DMS153 treated with DMSO at 0.1 percent for 48 hours (cell line): ENCODE results near the gene METTL15.
"Not testable (repeated sequence)": the region's sequence is repeated elsewhere in the genome, so short reads cannot be mapped to it uniquely, and the experiment has no call there.

Experiments used
- DNase-seq: peaks from one replicate; lab custom pipeline; 2025; ENCODE audit not compliant: unreplicated experiment; lab: John Stamatoyannopoulos, UW

METTL15 gene

GRCh38 chr11:28289444-28289843 lies 181.3 kb downstream of the METTL15 start:
- DNase-seq = no peak

DNA sequence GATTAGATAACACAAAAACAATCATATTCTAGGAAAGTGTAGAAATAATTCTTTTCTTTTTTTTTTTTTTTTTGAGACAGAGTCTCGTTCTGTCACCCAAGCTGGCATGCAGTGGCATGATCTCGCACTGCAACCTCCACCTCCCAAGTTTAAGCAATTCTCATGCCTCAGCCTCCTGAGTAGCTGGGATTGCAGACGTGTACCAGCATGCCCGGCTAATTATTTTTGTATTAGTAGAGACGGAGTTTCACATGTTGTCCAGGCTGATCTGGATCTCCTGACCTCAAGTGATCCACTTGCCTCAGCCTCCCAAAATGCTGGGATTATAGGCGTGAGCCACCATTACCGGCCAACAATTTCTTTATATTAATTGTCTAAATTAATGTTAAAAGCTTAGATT lies 182.8 kb downstream of the METTL15 start:
- DNase-seq = not testable (repeated sequence)

DNA sequence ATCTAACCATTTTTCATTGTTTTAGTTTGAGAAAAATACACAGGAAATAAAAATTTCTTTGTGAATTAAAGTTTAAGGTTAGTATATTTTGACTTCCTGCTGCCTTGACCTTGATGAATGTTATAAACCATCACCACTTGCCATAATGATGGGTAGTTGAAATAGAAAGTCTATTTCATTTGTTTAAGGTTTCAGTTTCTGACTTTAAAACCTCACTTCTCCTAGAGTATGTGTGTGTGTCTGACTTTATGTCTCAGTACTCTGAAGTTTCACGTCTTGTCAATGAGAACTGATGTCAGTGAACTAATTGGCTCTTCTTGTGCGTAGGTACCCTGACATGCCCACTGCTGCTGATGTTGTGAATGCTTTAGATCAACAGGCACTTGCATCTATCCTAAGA lies 188.2 kb downstream of the METTL15 start:
- DNase-seq = no peak

DNA sequence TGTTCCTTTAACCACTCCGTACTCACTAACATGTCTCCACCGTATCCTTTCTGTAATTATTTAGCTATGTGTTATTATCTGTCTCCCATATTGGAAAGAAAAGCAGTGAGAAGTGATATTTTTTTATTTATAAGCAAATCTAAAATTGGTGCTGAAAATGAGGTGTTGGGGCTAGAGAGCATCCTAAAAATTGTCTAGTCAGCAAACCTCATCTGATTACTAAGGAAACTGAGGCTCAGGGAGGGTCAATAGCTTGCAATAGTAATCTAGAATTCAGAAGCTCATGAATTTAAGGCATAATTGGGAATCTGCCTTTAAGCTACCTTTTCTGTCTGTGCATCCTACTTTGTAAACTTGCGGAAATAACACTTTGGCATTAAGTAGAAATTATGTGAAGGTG lies 190.0 kb downstream of the METTL15 start:
- DNase-seq = no peak

DNA sequence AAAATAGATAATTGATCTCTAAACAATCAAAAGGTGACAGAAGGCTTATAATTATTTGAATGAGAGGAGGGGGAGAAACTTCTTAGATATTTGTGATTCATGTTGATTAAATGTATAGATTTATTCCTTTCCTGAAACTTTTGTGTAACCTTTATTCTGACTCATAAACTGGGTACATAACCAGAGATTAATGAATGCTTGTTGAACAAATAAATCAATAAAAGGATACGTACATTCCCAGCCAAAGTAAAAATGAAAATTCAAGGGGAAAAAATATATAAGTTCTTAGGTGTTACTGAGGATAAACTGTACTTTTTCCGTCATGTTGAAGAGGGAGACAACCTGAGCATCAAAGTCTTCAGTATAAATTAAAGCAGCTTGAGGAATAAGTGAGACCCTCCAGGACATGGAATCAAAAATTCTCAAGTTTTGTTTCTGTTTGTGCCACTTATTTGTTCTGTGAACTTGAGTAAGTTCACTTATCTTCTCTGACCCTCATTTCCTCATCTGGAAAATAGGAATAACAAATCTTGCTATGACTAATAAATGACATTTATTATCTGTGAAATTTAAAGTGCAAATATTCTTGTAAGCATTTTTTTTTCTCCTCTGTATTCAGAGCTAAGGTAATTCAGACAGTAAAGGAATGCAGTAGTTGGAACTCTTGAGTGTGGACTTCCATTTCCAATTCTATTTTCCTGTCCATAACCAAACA lies 195.4 kb downstream of the METTL15 start:
- DNase-seq = no peak

- no peak for DNase-seq
Measured at GRCh38 chr11:28315440-28315839, 207.3 kb downstream of the METTL15 start.

DNA sequence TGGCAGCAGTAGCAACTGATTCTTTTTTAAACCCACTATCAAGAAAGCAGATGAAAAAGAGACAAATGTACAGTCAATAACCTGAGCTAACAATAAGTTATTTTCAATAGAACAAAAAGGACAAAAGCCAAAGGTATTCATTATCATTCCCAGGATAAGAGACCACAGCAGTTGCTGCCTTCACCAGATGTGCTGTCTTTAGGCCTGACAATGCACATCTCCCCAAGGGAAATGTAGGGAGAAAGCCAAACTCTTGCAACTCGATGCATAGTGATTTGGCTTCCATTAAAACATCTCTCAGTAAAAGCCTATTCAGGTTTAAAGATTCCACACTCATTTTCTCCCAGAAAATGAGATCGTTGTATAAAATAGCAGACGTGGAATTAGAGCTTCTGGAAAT lies 210.7 kb downstream of the METTL15 start:
- DNase-seq = no peak

- no peak for DNase-seq
Measured at GRCh38 chr11:28323621-28324020, 215.4 kb downstream of the METTL15 start.

- not testable (repeated sequence) for DNase-seq
Measured at GRCh38 chr11:28332393-28332792, 224.2 kb downstream of the METTL15 start.

GRCh38 chr11:28337701-28338100 lies 229.5 kb downstream of the METTL15 start:
- no peak for DNase-seq

GRCh38 chr11:28338371-28338770 lies 230.2 kb downstream of the METTL15 start:
- no peak for DNase-seq

- DNase-seq = no peak
Measured at GRCh38 chr11:28339488-28339887, 231.3 kb downstream of the METTL15 start.

- no peak for DNase-seq
Measured at GRCh38 chr11:28342716-28343115, 234.5 kb downstream of the METTL15 start.

- no peak for DNase-seq
Measured at GRCh38 chr11:28343304-28344233, 235.4 kb downstream of the METTL15 start.

DNA sequence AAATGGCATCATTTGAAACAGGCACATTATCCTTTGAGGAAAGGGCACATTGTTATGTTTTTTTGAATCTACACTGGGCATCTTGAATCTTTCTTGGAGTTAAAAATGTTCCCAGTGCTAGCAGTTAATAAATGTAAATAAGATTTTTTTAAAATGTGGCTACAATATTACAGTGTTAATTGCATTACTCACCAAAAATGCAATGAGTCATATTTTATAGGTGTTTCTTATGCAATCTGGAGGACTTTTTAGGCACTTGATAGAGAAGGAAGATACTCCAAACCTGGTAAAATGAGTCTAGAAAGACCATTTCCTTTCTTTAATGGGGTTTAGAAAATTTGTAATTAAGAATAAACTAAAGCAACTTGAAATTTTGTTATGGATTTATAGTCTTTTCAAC lies 238.0 kb downstream of the METTL15 start:
- no peak for DNase-seq

DNA sequence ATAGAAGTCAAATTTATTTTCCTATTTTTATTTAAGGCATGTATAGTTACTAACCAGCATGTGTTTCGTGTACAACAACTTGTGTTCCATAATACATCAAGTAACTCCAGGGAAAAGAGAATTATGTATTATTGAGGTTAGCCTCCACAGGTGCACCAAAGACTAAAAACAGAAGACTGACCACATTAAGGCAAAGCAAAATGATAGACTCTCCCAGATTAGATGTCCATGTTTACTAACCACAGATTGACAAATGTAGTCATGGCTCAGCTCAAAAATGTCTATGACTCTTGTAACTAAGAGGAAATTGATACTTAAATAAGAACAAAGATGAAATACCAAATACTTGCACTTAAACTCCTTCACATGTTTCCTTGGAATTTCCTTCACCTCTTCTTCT lies 238.5 kb downstream of the METTL15 start:
- no peak for DNase-seq

DNA sequence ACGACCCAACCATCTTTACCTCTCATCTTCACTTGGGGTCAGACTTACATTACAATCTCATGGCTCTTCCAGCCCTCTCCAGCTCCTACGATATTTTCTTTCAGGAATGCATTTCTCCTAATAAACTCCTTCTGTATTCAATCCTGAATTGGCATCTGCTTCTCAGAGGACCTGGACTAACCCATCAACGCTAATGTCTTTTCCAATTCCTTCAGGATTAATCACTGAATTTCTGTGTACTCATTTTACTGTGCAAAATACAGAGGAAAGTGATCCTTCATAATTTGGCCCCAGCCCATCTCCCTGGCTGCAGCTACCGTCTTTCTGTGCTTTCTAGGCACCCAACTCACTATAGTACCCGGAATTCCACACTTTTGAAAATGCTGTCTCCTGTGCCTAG lies 239.2 kb downstream of the METTL15 start:
- no peak for DNase-seq

GRCh38 chr11:28350216-28350615 lies 242.0 kb downstream of the METTL15 start:
- no peak for DNase-seq

DNA sequence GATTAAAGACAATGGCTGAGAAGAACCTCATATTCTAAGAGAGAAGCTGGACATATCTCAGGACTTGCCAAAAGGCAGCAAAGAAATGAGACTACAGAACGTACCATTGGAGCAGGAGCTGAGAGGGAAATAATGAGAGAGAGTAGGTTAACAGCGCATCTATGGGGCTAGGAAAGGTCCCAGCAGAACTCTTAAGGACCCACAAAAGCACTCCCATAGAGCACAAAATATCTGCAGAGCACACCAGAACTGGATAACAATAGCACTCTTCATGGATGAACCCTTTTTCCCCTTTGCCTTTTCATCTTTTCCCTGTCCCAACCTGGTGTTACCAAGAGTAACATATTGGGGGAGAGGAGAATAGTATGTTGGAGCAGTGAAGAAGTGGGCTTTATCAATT lies 245.8 kb downstream of the METTL15 start:
- DNase-seq = no peak

GRCh38 chr11:28366549-28367346 lies 258.6 kb downstream of the METTL15 start:
- no peak for DNase-seq

- not testable (repeated sequence) for DNase-seq
Measured at GRCh38 chr11:28378095-28378494, 269.9 kb downstream of the METTL15 start.
